Islet precursor cell (in vitro differentiated cells): ENCODE data around the gene TRIM7.
"Not testable (repeated sequence)": the region's sequence is repeated elsewhere in the genome, so short reads cannot be mapped to it uniquely, and the experiment has no call there.

Experiments used
- DNase-seq: peaks from one replicate; pipeline ENCODE4 v3.0.0-alpha.2; 2018

Gene TRIM7

GRCh38 chr5:181210698-181211097 is 5.7 kb upstream of the TRIM7 start:
- not testable (repeated sequence) for DNase-seq

- DNase-seq, result not testable (repeated sequence)
Observed at GRCh38 chr5:181210148-181210547, 5.2 kb upstream of the TRIM7 start.

GRCh38 chr5:181209006-181209405 is 4.0 kb upstream of the TRIM7 start:
- DNase-seq, result not testable (repeated sequence)

GRCh38 chr5:181207960-181208253 is 2.9 kb upstream of the TRIM7 start:
- DNase-seq, result no peak

GRCh38 chr5:181207214-181207959 is 2.4 kb upstream of the TRIM7 start:
- DNase-seq, result peak; percentile 85

- DNase-seq, result peak; percentile 61
Observed at GRCh38 chr5:181205761-181206649, 1.0 kb upstream of the TRIM7 start.

GRCh38 chr5:181204113-181204825 is 727 bp downstream of the TRIM7 start:
- peak; percentile 53 for DNase-seq

GRCh38 chr5:181203777-181204112 is 1.3 kb downstream of the TRIM7 start:
- DNase-seq, result no peak

- no peak for DNase-seq
Observed at GRCh38 chr5:181203093-181203711, 1.8 kb downstream of the TRIM7 start.

GRCh38 chr5:181200816-181201215 is 4.2 kb downstream of the TRIM7 start:
- peak; percentile 57 for DNase-seq

- no peak for DNase-seq
Observed at GRCh38 chr5:181199881-181200638, 4.9 kb downstream of the TRIM7 start.

GRCh38 chr5:181198905-181199519 is 6.0 kb downstream of the TRIM7 start:
- no peak for DNase-seq

- DNase-seq, result no peak
Observed at GRCh38 chr5:181198106-181198685, 6.8 kb downstream of the TRIM7 start.

GRCh38 chr5:181197326-181197951 is 7.6 kb downstream of the TRIM7 start:
- no peak for DNase-seq

- DNase-seq, result no peak
Observed at GRCh38 chr5:181195249-181195761, 9.7 kb downstream of the TRIM7 start.

- DNase-seq, result no peak
Observed at GRCh38 chr5:181194489-181195248, 10.3 kb downstream of the TRIM7 start.

- no peak for DNase-seq
Observed at GRCh38 chr5:181193656-181194055, 11.3 kb downstream of the TRIM7 start.

GRCh38 chr5:181192337-181193046 is 12.5 kb downstream of the TRIM7 start:
- DNase-seq, result no peak
